Epithelial cell of esophagus (primary cell): Measurements from ENCODE around the gene CFAP161.
A peak's percentile ranks its signal among the peaks of the same experiment; 100 is the strongest.
"Not testable (repeated sequence)": the region's sequence is repeated elsewhere in the genome, so short reads cannot be mapped to it uniquely, and the experiment has no call there.

ENCODE experiments used
- DNase-seq: peaks from one replicate; pipeline ENCODE4 v3.0.0; 2010; ENCODE audit warnings: low read depth
- H3K4me3 ChIP-seq: 2 replicates; pipeline ENCODE4 v1.5.1; 2011; ENCODE audit warnings: mild to moderate bottlenecking, low read length, control low read depth
- TF ChIP-seq, protein P1 (sequence below): IDR thresholded peaks from 2 replicates; pipeline ENCODE4 v1.5.1; 2011; ENCODE audit warnings: low read depth, mild to moderate bottlenecking, low read length, control low read depth, inconsistent platforms; ENCODE audit not compliant: insufficient read depth; ENCODE audit errors: missing control alignments

The CFAP161 gene

DNA sequence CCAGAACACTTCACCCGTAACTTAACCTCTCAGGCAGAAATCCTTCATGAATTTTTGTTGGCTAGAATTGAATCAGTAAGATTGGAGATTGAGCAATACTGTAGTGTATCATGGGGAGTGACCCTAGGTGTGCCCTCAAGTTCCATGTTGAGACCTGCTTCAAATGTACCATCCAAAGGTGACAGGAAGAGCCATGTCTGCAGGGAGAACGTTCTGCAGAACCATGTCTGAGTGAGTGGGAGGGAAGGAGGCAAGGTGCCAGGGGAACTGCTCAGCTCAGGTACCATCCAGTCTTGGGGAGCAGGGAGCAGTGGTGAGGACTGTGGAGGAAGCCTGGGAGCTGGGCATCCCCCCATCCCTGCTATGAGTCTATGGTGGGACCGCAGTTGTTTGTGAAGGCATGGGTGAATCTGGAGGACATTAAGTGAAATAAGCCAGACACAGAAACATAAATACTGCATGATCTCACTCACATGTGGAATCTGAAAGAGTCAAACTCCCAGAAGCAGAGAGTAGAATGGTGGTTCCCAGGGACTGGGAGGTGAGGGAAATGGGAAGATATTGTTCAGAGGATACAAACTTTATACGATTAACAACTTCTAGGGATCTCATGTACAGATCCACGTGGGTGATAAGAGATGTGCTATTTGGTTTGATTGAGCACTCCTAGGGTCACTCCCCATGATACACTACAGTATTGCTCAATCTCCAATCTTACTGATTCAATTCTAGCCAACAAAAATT is 23.3 kb downstream of the CFAP161 start:
- peak; percentile 82 for DNase-seq
- H3K4me3 ChIP-seq = no peak overlapping the region
- TF ChIP-seq, protein P1, sequence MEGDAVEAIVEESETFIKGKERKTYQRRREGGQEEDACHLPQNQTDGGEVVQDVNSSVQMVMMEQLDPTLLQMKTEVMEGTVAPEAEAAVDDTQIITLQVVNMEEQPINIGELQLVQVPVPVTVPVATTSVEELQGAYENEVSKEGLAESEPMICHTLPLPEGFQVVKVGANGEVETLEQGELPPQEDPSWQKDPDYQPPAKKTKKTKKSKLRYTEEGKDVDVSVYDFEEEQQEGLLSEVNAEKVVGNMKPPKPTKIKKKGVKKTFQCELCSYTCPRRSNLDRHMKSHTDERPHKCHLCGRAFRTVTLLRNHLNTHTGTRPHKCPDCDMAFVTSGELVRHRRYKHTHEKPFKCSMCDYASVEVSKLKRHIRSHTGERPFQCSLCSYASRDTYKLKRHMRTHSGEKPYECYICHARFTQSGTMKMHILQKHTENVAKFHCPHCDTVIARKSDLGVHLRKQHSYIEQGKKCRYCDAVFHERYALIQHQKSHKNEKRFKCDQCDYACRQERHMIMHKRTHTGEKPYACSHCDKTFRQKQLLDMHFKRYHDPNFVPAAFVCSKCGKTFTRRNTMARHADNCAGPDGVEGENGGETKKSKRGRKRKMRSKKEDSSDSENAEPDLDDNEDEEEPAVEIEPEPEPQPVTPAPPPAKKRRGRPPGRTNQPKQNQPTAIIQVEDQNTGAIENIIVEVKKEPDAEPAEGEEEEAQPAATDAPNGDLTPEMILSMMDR = no peak

- TF ChIP-seq, protein P1 = no peak
- DNase-seq = peak; percentile 76
- no peak overlapping the region for H3K4me3 ChIP-seq
Measured at GRCh38 chr15:81157939-81158223, 23.8 kb downstream of the CFAP161 start.

GRCh38 chr15:81158561-81158960 is 24.5 kb downstream of the CFAP161 start:
- not testable (repeated sequence) for H3K4me3 ChIP-seq, DNase-seq

GRCh38 chr15:81160312-81161159 is 26.5 kb downstream of the CFAP161 start:
- H3K4me3 ChIP-seq = no peak overlapping the region
- TF ChIP-seq, protein P1 = no peak
- DNase-seq = peak; percentile 83

- H3K4me3 ChIP-seq = no peak overlapping the region
- no peak for DNase-seq
- TF ChIP-seq, protein P1 = no peak
Measured at GRCh38 chr15:81161160-81161673, 27.1 kb downstream of the CFAP161 start.

DNA sequence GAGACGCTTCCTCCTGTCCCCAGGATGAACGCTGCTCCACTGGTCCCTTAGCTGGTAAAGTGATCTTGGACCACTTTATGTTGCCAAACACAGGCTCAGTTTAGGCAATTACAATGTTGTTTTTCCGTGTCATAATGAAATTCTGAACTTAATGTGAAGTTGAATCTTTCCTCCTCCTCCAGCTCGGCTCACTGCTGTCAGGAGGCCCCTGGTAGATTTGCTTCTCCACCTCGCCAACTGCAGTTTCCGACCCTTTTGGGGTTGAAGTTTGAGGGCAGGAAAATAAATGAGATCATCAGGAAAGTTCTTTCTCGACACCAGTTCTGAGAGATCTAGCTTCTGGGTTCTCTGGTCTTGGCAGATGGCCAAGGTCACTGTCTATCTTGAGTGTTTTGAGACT is 27.8 kb downstream of the CFAP161 start:
- H3K4me3 ChIP-seq = no peak overlapping the region
- DNase-seq = no peak
- TF ChIP-seq, protein P1 = no peak

- TF ChIP-seq, protein P1 = no peak
- DNase-seq = peak; percentile 24
- no peak overlapping the region for H3K4me3 ChIP-seq
Measured at GRCh38 chr15:81163961-81164800, 30.1 kb downstream of the CFAP161 start.
